A549 (cell line): ENCODE results near the gene MPC2.

Experiments
- CTCF ChIP-seq: fragments of >200 bp; sonication (Bioruptor Twin); formaldehyde crosslinking; IDR thresholded peaks from 3 replicates; pipeline ENCODE4 v1.5.1; 2016
- EP300 ChIP-seq, 2 experiments: fragments of >200 bp; sonication (Bioruptor Twin); formaldehyde crosslinking; IDR thresholded peaks; 2 replicates in 1 of 2; 3 replicates in 1 of 2; pipeline ENCODE4 v1.6.1; 2016 to 2017
- HMGXB4 ChIP-seq: fragments of 250-450 bp; sonication (Bioruptor Pico); IDR thresholded peaks from 2 replicates; pipeline ENCODE4 v1.5.0; 2021; ENCODE audit warnings: mild to moderate bottlenecking, moderate library complexity, borderline replicate concordance
- JUN ChIP-seq, 2 experiments: fragments of >200 bp; sonication (Bioruptor Twin); formaldehyde crosslinking; IDR thresholded peaks; 2 replicates in 1 of 2; 3 replicates in 1 of 2; pipeline ENCODE4 v1.6.1; 2016 to 2017
- POLR2AphosphoS2 ChIP-seq: conservative IDR thresholded peaks from 2 replicates; pipeline ENCODE4 v1.6.1; 2012; ENCODE audit warnings: low read length, improper control_type of control experiment, inconsistent platforms
- RFX5 ChIP-seq: fragments of 450-650 bp; IDR thresholded peaks from 2 replicates; pipeline ENCODE4 v1.7.1; 2014; ENCODE audit warnings: antibody characterized with exemption, mild to moderate bottlenecking, moderate library complexity

- TF ChIP-seq POLR2AphosphoS2 = no peak
- no peak for TF ChIP-seq CTCF
- TF ChIP-seq HMGXB4 = no peak
- no peak for TF ChIP-seq EP300 (IDR thresholded peaks at IDR 0.05)
- TF ChIP-seq JUN (IDR thresholded peaks at IDR 0.05) = no peak
- TF ChIP-seq RFX5 = no peak
Observed at GRCh38 chr1:167977245-167977644, 40.4 kb upstream of the MPC2 start.
